Activated CD4-positive, alpha-beta T cell treated with anti-CD3 and anti-CD28 coated beads, Interleukin-2, amount 50 U/mL, for 16 hours (primary cell): ENCODE results near the gene CENPW.

Source experiments
- DNase-seq: peaks from one replicate; pipeline ENCODE4 v3.0.0-alpha.2; 2020

The CENPW gene

GRCh38 chr6:126374372-126374771 lies 34.5 kb downstream of the CENPW start:
- DNase-seq: no peak

- DNase-seq: no peak
Observed at GRCh38 chr6:126376682-126377081, 36.8 kb downstream of the CENPW start.

- DNase-seq: no peak
Observed at GRCh38 chr6:126377594-126378153, 37.8 kb downstream of the CENPW start.

- DNase-seq: no peak
Observed at GRCh38 chr6:126380072-126380583, 40.2 kb downstream of the CENPW start.

- DNase-seq: no peak
Observed at GRCh38 chr6:126381498-126381897, 41.6 kb downstream of the CENPW start.

- DNase-seq: no peak
Observed at GRCh38 chr6:126383203-126383602, 43.3 kb downstream of the CENPW start.

- no peak for DNase-seq
Observed at GRCh38 chr6:126385536-126385935, 45.6 kb downstream of the CENPW start.

- DNase-seq: no peak
Observed at GRCh38 chr6:126388104-126388598, 48.2 kb downstream of the CENPW start.

GRCh38 chr6:126396131-126396530 lies 56.2 kb downstream of the CENPW start:
- no peak for DNase-seq
